Ovary (tissue), 9 donors: ENCODE data around the gene LCN2. TPM values are rescaled to one million over a fixed set of nuclear protein-coding genes. Genes with fewer than 3 reads are reported as not detected.

Experiments used
- DNase-seq, 5 donors: peaks; one replicate each; pipeline ENCODE4 v3.0.0-alpha.2; 2019 to 2020
- H3K27ac ChIP-seq, 2 donors: fragments of 200-600 bp; one replicate each; pipeline versions ENCODE4 v1.5.1 to v1.8.0; 2019 to 2022
- H3K27me3 ChIP-seq: fragments of 200-600 bp; one replicate; pipeline ENCODE4 v1.8.0; 2022
- H3K36me3 ChIP-seq: fragments of 200-600 bp; sonication (generic); one replicate; pipeline ENCODE4 v1.5.1; 2019
- H3K4me1 ChIP-seq: one replicate; pipeline ENCODE4 v1.8.1; 2013; ENCODE audit warnings: mild to moderate bottlenecking, moderate library complexity; ENCODE audit not compliant: insufficient read depth
- H3K4me3 ChIP-seq: fragments of 200-600 bp; sonication (generic); one replicate; pipeline ENCODE4 v1.5.1; 2017
- H3K9me3 ChIP-seq, 2 donors: fragments of 200-600 bp in 1 of 2; sonication (generic) in 1 of 2; one replicate each; pipeline versions ENCODE4 v1.5.1 to v1.8.1; 2013 to 2019; ENCODE audit warnings: mild to moderate bottlenecking in 1 of 2, moderate library complexity in 1 of 2
- EP300 ChIP-seq: sonication (generic); formaldehyde crosslinking; IDR thresholded peaks from one replicate; pipeline ENCODE4 v1.6.1; 2017; ENCODE audit warnings: antibody characterized with exemption
- POLR2A ChIP-seq: fragments of 450-650 bp; IDR thresholded peaks from one replicate; pipeline ENCODE4 v1.6.1; 2017; ENCODE audit warnings: antibody characterized with exemption, mild to moderate bottlenecking, moderate library complexity
- WGBS, 3 donors: extraction: QIAGEN DNeasy Blood & Tissue Kit in 1 of 3; methylation state at CpG; one replicate each; pipeline versions ENCODE4 v1.1.5 to v1.1.7; 2013 to 2017; 5-methylcytosine and 5-hydroxymethylcytosine counted together
- intact Hi-C, 4 donors: fragments of 100-400 bp; cut with DNase I; formaldehyde crosslinking; loops; one replicate each; pipeline versions ENCODE4 v1.11.0 to v1.15.1; 2022 to 2023
- polyA plus RNA-seq, 2 donors: library from polyadenylated mRNA; stranded (reverse); fragments of 200-250 nt in 1 of 2; fragments of 350-450 nt in 1 of 2; fragmentation: Illumina TruSeq in 1 of 2; extraction: RNeasy Lipid Tissue Mini Kit (QIAGEN cat#74804) in 1 of 2; gene quantifications; one replicate each; pipeline ENCODE4 v1.2.3, GENCODE V29; 2013 to 2014
- total RNA-seq, 7 donors: library from RNA; depleted of rRNA in 2 of 7; stranded (reverse); fragments of >200 nt in 2 of 7; fragmentation: NEBNext Ultra II Directional in 3 of 7; extraction: Animal tissue kit (Norgen Biotek cat#: 25700) in 3 of 7; gene quantifications; one replicate each; pipeline versions ENCODE4 v1.1.0 to v1.2.4, GENCODE V29; 2016 to 2023
- TF ChIP-seq, protein P1 (sequence below), 3 donors: fragments of 450-650 bp in 2 of 3; fragments of 200-600 bp in 1 of 3; IDR thresholded peaks; one replicate each; pipeline versions ENCODE4 v1.5.1 to v1.8.0; 2016 to 2022; ENCODE audit warnings: antibody characterized with exemption in 3 of 3, mild to moderate bottlenecking in 1 of 3
- donor health status: DM: no; HTN: no; CAD: no; lungs with moderate emphysema.
- donor health status: DM: no; HTN: no; CAD: no.
- donor health status: Bipolar disorder and iron deficiency.
- donor health status: DM: yes; HTN: yes; CAD: no.
- donor health status: DM: no; HTN: no; CAD: no.
- donor health status: DM: yes; HTN: yes; CAD: no.

The LCN2 gene
- total and polyA plus RNA-seq, 9 donors = 0.33 to 19.5 (median 3.6) TPM; not detected in 2

GRCh38 chr9:128167209-128167608 lies 18.0 kb downstream of the LCN2 start:
- DNase-seq = no peak
- H3K27me3 ChIP-seq = no peaks in the 10 kb centered on the region
- 94 to 97% (median 96%) methylated on average over 4 of the region's 4 CpGs for WGBS, 3 donors
- no peak overlapping the region for H3K4me3 ChIP-seq
- no peaks in the 10 kb centered on the region for H3K4me1 ChIP-seq
- H3K9me3 ChIP-seq = no peaks in the 10 kb centered on the region
- no peaks in the 10 kb centered on the region for H3K36me3 ChIP-seq
- intact Hi-C loops = no loop called here
- H3K27ac ChIP-seq = no peak overlapping the region
- no peak for TF ChIP-seq EP300
- no peak for TF ChIP-seq POLR2A
- TF ChIP-seq, protein P1, sequence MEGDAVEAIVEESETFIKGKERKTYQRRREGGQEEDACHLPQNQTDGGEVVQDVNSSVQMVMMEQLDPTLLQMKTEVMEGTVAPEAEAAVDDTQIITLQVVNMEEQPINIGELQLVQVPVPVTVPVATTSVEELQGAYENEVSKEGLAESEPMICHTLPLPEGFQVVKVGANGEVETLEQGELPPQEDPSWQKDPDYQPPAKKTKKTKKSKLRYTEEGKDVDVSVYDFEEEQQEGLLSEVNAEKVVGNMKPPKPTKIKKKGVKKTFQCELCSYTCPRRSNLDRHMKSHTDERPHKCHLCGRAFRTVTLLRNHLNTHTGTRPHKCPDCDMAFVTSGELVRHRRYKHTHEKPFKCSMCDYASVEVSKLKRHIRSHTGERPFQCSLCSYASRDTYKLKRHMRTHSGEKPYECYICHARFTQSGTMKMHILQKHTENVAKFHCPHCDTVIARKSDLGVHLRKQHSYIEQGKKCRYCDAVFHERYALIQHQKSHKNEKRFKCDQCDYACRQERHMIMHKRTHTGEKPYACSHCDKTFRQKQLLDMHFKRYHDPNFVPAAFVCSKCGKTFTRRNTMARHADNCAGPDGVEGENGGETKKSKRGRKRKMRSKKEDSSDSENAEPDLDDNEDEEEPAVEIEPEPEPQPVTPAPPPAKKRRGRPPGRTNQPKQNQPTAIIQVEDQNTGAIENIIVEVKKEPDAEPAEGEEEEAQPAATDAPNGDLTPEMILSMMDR (IDR thresholded peaks at IDR 0.05) = no peak

GRCh38 chr9:128168731-128169308 lies 19.6 kb downstream of the LCN2 start:
- Histone ChIP-seq H3K4me3 (no peak overlapping the region), H3K9me3 (no peaks in the 10 kb centered on the region), H3K27me3 (no peaks in the 10 kb centered on the region), H3K4me1 (no peaks in the 10 kb centered on the region), H3K27ac (no peak overlapping the region), H3K36me3 (no peaks in the 10 kb centered on the region)
- intact Hi-C loops = no loop called here
- no peak for DNase-seq
- no peak for TF ChIP-seq POLR2A
- TF ChIP-seq EP300 = no peak
- TF ChIP-seq, protein P1 (IDR thresholded peaks at IDR 0.05) = no peak
- 86 to 91% (median 90%) methylated on average over 8 of the region's 8 CpGs for WGBS, 3 donors

GRCh38 chr9:128169492-128169891 lies 20.2 kb downstream of the LCN2 start:
- intact Hi-C loops = no loop called here
- DNase-seq = no peak
- Histone ChIP-seq H3K9me3 (no peaks in the 10 kb centered on the region), H3K4me1 (no peaks in the 10 kb centered on the region), H3K4me3 (no peak overlapping the region), H3K36me3 (no peaks in the 10 kb centered on the region), H3K27ac (no peak overlapping the region), H3K27me3 (no peaks in the 10 kb centered on the region)
- no peak for TF ChIP-seq EP300
- TF ChIP-seq POLR2A = no peak
- TF ChIP-seq, protein P1 (IDR thresholded peaks at IDR 0.05) = no peak
- WGBS, 3 donors = 65 to 79% (median 79%) methylated on average over 8 of the region's 8 CpGs

GRCh38 chr9:128169925-128170324 lies 20.7 kb downstream of the LCN2 start:
- TF ChIP-seq POLR2A (no peak), EP300 (no peak)
- TF ChIP-seq, protein P1 (IDR thresholded peaks at IDR 0.05) = no peak
- Histone ChIP-seq H3K27ac (no peak overlapping the region), H3K4me1 (no peaks in the 10 kb centered on the region), H3K4me3 (no peak overlapping the region), H3K36me3 (no peaks in the 10 kb centered on the region), H3K9me3 (no peaks in the 10 kb centered on the region), H3K27me3 (no peaks in the 10 kb centered on the region)
- WGBS, 3 donors = 88 to 94% (median 89%) methylated on average over 8 of the region's 8 CpGs
- no peak for DNase-seq
- intact Hi-C loops = no loop called here
